ENCODE data around the gene LTO1.
"Not testable (repeated sequence)": the region's sequence is repeated elsewhere in the genome, so short reads cannot be mapped to it uniquely, and the experiment has no call there.

The LTO1 gene

GRCh38 chr11:69624293-69624692 is 50.9 kb downstream of the LTO1 start:
- DNase-seq (ENCODE audit: low read depth in 1 of 2, low spot score in 1 of 2), result no peak
- Histone ChIP-seq H3K27ac (replicated peaks) (no peak overlapping the region), H3K27me3 (ENCODE audit: insufficient read depth, poor library complexity, severe bottlenecking) (no peaks in the 10 kb centered on the region), H3K4me3 (replicated peaks; ENCODE audit: insufficient read depth, low read length) (no peak overlapping the region)
- no peak for TF ChIP-seq POLR2AphosphoS5 (IDR thresholded peaks at IDR 0.05; ENCODE audit: low read depth)
- TF ChIP-seq, protein P1, sequence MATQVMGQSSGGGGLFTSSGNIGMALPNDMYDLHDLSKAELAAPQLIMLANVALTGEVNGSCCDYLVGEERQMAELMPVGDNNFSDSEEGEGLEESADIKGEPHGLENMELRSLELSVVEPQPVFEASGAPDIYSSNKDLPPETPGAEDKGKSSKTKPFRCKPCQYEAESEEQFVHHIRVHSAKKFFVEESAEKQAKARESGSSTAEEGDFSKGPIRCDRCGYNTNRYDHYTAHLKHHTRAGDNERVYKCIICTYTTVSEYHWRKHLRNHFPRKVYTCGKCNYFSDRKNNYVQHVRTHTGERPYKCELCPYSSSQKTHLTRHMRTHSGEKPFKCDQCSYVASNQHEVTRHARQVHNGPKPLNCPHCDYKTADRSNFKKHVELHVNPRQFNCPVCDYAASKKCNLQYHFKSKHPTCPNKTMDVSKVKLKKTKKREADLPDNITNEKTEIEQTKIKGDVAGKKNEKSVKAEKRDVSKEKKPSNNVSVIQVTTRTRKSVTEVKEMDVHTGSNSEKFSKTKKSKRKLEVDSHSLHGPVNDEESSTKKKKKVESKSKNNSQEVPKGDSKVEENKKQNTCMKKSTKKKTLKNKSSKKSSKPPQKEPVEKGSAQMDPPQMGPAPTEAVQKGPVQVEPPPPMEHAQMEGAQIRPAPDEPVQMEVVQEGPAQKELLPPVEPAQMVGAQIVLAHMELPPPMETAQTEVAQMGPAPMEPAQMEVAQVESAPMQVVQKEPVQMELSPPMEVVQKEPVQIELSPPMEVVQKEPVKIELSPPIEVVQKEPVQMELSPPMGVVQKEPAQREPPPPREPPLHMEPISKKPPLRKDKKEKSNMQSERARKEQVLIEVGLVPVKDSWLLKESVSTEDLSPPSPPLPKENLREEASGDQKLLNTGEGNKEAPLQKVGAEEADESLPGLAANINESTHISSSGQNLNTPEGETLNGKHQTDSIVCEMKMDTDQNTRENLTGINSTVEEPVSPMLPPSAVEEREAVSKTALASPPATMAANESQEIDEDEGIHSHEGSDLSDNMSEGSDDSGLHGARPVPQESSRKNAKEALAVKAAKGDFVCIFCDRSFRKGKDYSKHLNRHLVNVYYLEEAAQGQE (IDR thresholded peaks at IDR 0.05; ENCODE audit: insufficient replicate concordance, low read depth), result no peak
- TF ChIP-seq SPI1 (IDR thresholded peaks at IDR 0.05; ENCODE audit: borderline replicate concordance, low read depth), result no peak
- no peak for TF ChIP-seq CTCF (IDR thresholded peaks at IDR 0.05; ENCODE audit: insufficient read depth, low read length)
- TF ChIP-seq GABPA (IDR thresholded peaks at IDR 0.05; ENCODE audit: low read depth), result no peak

DNA sequence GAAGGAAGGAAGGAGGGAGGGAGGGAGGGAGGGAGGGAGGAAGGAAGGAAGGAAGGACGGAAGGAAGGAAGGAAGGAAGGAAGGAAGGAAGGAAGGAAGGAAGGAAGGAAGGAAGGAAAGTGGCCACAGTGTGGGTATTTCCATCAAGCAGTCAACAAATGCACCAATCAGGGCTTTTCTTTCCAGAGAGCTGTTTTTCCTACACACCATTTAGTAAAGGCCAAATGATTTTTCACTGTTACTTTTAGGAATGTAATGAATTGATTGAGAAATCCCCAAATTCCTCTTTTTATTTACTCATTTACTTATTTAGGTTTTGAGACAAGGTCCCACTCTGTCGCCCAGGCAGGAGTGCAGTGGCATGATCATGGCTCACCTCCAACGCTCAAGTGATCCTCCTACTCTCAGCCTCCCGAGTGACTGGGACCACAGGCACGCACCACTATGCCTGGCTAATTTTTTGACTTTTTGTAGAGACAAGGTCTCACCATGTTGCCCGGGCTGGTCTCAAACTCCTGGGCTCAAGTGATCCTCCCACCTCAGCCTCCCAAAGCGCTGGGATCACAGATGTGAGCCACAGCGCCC is 53.0 kb downstream of the LTO1 start:
- H3K27me3 ChIP-seq (ENCODE audit: insufficient read depth, poor library complexity, severe bottlenecking); DNase-seq (ENCODE audit: low read depth in 1 of 2, low spot score in 1 of 2): not testable (repeated sequence)

GRCh38 chr11:69620683-69621290 is 54.4 kb downstream of the LTO1 start:
- no peak overlapping the region for H3K27ac ChIP-seq (replicated peaks)
- no peaks in the 10 kb centered on the region for H3K27me3 ChIP-seq (ENCODE audit: insufficient read depth, poor library complexity, severe bottlenecking)
- DNase-seq (ENCODE audit: low read depth in 1 of 2, low spot score in 1 of 2), result no peak
- no peak overlapping the region for H3K4me3 ChIP-seq (replicated peaks; ENCODE audit: insufficient read depth, low read length)
- TF ChIP-seq CTCF (IDR thresholded peaks at IDR 0.05; ENCODE audit: insufficient read depth, low read length), result no peak
- TF ChIP-seq, protein P1 (IDR thresholded peaks at IDR 0.05; ENCODE audit: insufficient replicate concordance, low read depth), result no peak
- no peak for TF ChIP-seq SPI1 (IDR thresholded peaks at IDR 0.05; ENCODE audit: borderline replicate concordance, low read depth)
- no peak for TF ChIP-seq POLR2AphosphoS5 (IDR thresholded peaks at IDR 0.05; ENCODE audit: low read depth)
- no peak for TF ChIP-seq GABPA (IDR thresholded peaks at IDR 0.05; ENCODE audit: low read depth)

More for the DNA sequence above, 53.0 kb downstream of the LTO1 start:
- H3K27ac ChIP-seq (replicated peaks); H3K4me3 ChIP-seq (replicated peaks; ENCODE audit: insufficient read depth, low read length): not testable (repeated sequence)

DNA sequence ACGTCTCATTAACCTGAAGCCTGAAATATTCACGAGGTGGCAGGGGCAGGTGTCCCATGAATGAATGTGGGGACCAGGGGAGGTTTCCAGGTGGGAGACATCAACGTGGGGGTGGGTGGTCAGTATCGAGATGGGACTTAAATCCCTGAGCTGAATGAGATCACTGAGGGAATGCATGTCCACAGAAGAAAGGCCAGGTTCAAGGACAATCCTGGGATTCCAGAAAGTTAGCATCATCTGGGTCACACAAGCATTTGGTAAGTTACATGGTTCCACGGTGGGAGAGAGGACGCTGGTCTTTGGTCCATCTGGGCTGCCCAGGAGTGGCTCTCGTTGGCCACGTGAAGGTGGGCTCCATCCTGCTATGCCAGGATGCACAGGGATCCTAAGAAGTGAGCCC is 56.9 kb downstream of the LTO1 start:
- TF ChIP-seq POLR2AphosphoS5 (IDR thresholded peaks at IDR 0.05; ENCODE audit: low read depth), result no peak
- TF ChIP-seq, protein P1 (IDR thresholded peaks at IDR 0.05; ENCODE audit: insufficient replicate concordance, low read depth), result no peak
- H3K27ac ChIP-seq (replicated peaks), result no peak overlapping the region
- no peak overlapping the region for H3K4me3 ChIP-seq (replicated peaks; ENCODE audit: insufficient read depth, low read length)
- DNase-seq (ENCODE audit: low read depth in 1 of 2, low spot score in 1 of 2), result no peak
- no peaks in the 10 kb centered on the region for H3K27me3 ChIP-seq (ENCODE audit: insufficient read depth, poor library complexity, severe bottlenecking)

Data from HL-60 (cell line).